Measurements from ENCODE around the gene PLA2G4C. TPM values are rescaled to one million over a fixed set of nuclear protein-coding genes. Genes with fewer than 3 reads are reported as not detected.

PLA2G4C gene
- total and polyA plus RNA-seq, 2 of the 8 experiments (the other 6 are each of a cell fraction or from before 2014, with no cell fraction given), result 14.9 to 20.5 TPM

GRCh38 chr19:48044561-48044960, 66.1 kb downstream of the PLA2G4C start:
- no peaks in the 10 kb centered on the region for H3K27me3 ChIP-seq (replicated peaks in 1 of 4; ENCODE audit: control insufficient read depth in 3 of 4, extremely low read depth in 1 of 4, insufficient read depth in 3 of 4, low read length in 3 of 4)
- peaks cover 2% of the 10 kb centered on the region; the same call in 1 of the 2 replicates for H3K23me2 ChIP-seq (ENCODE audit: low read depth, low read length)
- H3K14ac ChIP-seq (ENCODE audit: insufficient read length), result no peak overlapping the region
- no peak overlapping the region for H4K8ac ChIP-seq (ENCODE audit: extremely low read depth, insufficient read depth, low read length)
- no peak overlapping the region for H2BK12ac ChIP-seq (ENCODE audit: low read depth, low read length)
- H2AFZ ChIP-seq (ENCODE audit: low read length), result no peak overlapping the region
- no peak overlapping the region for H3K9ac ChIP-seq (replicated peaks in 1 of 4; ENCODE audit: extremely low read depth in 1 of 4, low read depth in 3 of 4, low read length in 3 of 4)
- no peak overlapping the region for H3K4ac ChIP-seq (replicated peaks; ENCODE audit: insufficient read length, low read depth, low read length)
- no peak for FAIRE-seq
- 96% methylated on average over 4 of the region's 5 CpGs; no CpG with 5 or more reads in 1 of the 2 experiments for WGBS, 2 experiments (ENCODE audit: extremely low coverage in 1 of 2, insufficient coverage in 1 of 2, insufficient read length in 1 of 2, insufficient replicate concordance in 2 of 2, low coverage in 1 of 2, low lambda C conversion rate in 2 of 2, missing lambda C conversion rate in 1 of 2)
- H2BK120ac ChIP-seq (replicated peaks; ENCODE audit: low read depth, low read length), result no peak overlapping the region
- no peaks in the 10 kb centered on the region for H3K9me3 ChIP-seq (ENCODE audit: insufficient read depth in 2 of 2, low read depth in 1 of 2, low read length in 1 of 2)
- no peak for DNase-seq (ENCODE audit: low read depth in 1 of 2, low spot score in 2 of 2)
- H3K18ac ChIP-seq (ENCODE audit: extremely low read depth, low read length), result no peak overlapping the region
- H2BK5ac ChIP-seq (ENCODE audit: low read depth, low read length), result no peak overlapping the region
- H3K27ac ChIP-seq (ENCODE audit: low read depth, low read length), result no peak overlapping the region
- H3K79me2 ChIP-seq (ENCODE audit: control insufficient read depth in 1 of 2, insufficient read depth in 2 of 2, low read length in 2 of 2), result no peaks in the 10 kb centered on the region
- H2BK15ac ChIP-seq (ENCODE audit: low read length), result no peak overlapping the region
- H3K56ac ChIP-seq (replicated peaks; ENCODE audit: insufficient read length, low read depth, low read length), result no peak overlapping the region
- no peak overlapping the region for H2AK5ac ChIP-seq (ENCODE audit: low read depth, low read length)
- H4K5ac ChIP-seq (ENCODE audit: insufficient read length, low read depth, low read length), result no peak overlapping the region
- H2BK20ac ChIP-seq (ENCODE audit: low read length), result no peak overlapping the region
- H3K4me3 ChIP-seq (ENCODE audit: extremely low read depth in 1 of 4, insufficient read depth in 2 of 4, low read depth in 3 of 4, low read length in 4 of 4), result no peak overlapping the region
- H4K20me1 ChIP-seq (replicated peaks in 1 of 2; ENCODE audit: control insufficient read depth in 1 of 2, insufficient read depth in 2 of 2, low read length in 2 of 2), result no peaks in the 10 kb centered on the region
- H3K4me2 ChIP-seq (ENCODE audit: insufficient read depth in 1 of 2, low read depth in 2 of 2, low read length in 2 of 2), result no peak overlapping the region
- H3K79me1 ChIP-seq (ENCODE audit: low read depth, low read length), result no peaks in the 10 kb centered on the region
- H4K91ac ChIP-seq (replicated peaks; ENCODE audit: insufficient read length, low read length), result no peak overlapping the region
- H3K36me3 ChIP-seq (ENCODE audit: control insufficient read depth in 2 of 4, insufficient read depth in 4 of 4, low read length in 3 of 4), result no peaks in the 10 kb centered on the region; a peak in 1 of 8 replicates
- no peaks in the 10 kb centered on the region for H3K4me1 ChIP-seq (replicated peaks in 1 of 4; ENCODE audit: control insufficient read depth in 3 of 4, insufficient read depth in 4 of 4, low read length in 3 of 4)
- ChIA-PET CTCF (ENCODE audit: partially characterized antibody) (interaction anchor here (1.1 to 1.3 kb wide), 2 partner anchors 42 to 58 kb away, joined by 3 to 4 read pairs; no protein-coding TSS in a partner anchor), POLR2A (ENCODE audit: partially characterized antibody) (interaction anchor here (1.8 kb wide), 1 partner anchor 21 kb away, joined by 6 read pairs; no protein-coding TSS in a partner anchor)
- no peak overlapping the region for H3K23ac ChIP-seq (ENCODE audit: insufficient read length)
- no peak for TF ChIP-seq SRF (IDR thresholded peaks at IDR 0.05; ENCODE audit: low read depth, low read length)
- no peak for TF ChIP-seq TAF1 (IDR thresholded peaks at IDR 0.05; ENCODE audit: low read depth, low read length)
- TF ChIP-seq USF2 (IDR thresholded peaks at IDR 0.05; ENCODE audit: low read length), result no peak
